D721Med (cell line): Measurements from ENCODE around the gene GNPAT.

Experiments
- DNase-seq: peaks from one replicate; pipeline ENCODE4 v3.0.0; 2011; ENCODE audit warnings: low spot score; ENCODE audit not compliant: insufficient read length
- FAIRE-seq: peaks from 2 replicates; lab custom pipeline; 2011; peaks lifted over from hg19 to GRCh38; lab: Jason Lieb, UNC
- TF ChIP-seq, protein P1 (sequence below): IDR thresholded peaks from 2 replicates; pipeline ENCODE4 v1.5.1; 2012; ENCODE audit warnings: mild to moderate bottlenecking, control low read depth; ENCODE audit not compliant: insufficient read depth; ENCODE audit errors: missing control alignments

GNPAT gene

DNA sequence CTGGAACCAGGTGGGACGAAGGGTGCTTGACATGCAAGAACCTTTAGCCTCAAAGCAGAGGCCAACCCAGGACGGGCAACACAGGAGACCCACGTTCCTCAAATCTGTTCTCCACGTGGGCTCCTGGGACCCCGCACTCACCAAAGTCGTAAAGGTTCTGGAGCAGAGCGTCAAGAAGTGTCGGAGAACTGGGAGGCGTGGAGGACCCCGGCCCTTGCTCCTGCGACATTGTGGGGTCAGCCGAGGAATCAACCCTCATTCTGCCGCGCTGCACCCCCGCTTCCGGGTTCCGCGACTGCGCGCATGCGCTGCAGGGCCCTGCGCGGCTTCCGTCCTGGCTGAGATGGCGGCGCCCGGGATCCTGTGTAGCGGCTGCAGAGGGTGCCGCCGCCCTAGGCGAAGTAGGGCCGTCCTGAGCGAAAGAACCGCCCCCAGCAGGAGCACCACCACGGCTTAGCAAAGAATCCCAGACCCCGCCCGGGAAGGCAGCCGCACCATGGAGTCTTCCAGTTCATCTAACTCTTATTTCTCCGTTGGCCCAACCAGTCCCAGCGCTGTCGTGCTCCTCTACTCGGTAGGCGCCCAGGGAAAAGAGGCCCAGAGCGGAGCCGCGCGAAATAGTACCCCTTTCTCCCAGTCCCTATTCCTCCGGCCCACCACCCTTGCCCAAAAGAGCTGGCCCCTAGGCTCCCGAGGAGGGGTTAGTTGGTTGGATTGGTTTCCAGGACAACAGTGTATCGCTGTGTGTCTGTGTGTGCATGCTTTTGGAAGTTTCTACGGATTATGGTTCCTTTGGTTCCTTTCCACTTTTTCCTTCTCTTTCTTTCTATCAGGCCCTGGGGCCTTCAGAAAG is at the start of gene GNPAT:
Gene GNPAT (plus strand): TSS at position 330 of the 853 bp plus-strand sequence. CDS start 167 bp downstream, at position 497.
- DNase-seq (peak; percentile 94), FAIRE-seq (no peak)
- TF ChIP-seq, protein P1, sequence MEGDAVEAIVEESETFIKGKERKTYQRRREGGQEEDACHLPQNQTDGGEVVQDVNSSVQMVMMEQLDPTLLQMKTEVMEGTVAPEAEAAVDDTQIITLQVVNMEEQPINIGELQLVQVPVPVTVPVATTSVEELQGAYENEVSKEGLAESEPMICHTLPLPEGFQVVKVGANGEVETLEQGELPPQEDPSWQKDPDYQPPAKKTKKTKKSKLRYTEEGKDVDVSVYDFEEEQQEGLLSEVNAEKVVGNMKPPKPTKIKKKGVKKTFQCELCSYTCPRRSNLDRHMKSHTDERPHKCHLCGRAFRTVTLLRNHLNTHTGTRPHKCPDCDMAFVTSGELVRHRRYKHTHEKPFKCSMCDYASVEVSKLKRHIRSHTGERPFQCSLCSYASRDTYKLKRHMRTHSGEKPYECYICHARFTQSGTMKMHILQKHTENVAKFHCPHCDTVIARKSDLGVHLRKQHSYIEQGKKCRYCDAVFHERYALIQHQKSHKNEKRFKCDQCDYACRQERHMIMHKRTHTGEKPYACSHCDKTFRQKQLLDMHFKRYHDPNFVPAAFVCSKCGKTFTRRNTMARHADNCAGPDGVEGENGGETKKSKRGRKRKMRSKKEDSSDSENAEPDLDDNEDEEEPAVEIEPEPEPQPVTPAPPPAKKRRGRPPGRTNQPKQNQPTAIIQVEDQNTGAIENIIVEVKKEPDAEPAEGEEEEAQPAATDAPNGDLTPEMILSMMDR = no peak

DNA sequence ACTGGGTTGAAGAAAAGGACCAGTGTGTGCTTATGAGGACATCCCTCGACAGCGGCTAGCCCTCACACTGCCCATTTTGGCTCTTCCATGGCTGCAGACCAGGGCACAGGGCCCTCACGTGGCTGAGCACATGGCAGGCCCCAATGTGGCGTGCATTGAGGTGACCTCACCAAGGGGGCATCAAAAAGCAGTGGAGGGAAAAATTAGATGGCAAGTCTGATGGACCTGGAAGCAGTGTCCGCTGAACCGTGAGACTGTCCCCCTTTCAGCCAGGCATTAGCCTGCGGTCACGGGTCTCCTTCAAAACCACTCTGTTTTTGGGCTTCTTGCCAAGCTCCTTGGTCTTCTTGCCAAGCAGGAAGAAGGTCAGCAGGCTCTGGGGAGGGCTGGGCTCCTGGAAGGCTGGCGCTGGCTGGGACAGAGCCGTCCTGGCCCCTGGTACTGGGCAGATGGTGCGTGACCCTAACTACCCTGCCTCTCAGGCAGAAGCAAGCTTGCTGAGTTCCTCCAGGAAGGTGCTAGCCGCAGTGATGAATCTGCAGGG is 48.3 kb upstream of the GNPAT start:
- DNase-seq (no peak), FAIRE-seq (no peak)
- TF ChIP-seq, protein P1 = no peak

DNA sequence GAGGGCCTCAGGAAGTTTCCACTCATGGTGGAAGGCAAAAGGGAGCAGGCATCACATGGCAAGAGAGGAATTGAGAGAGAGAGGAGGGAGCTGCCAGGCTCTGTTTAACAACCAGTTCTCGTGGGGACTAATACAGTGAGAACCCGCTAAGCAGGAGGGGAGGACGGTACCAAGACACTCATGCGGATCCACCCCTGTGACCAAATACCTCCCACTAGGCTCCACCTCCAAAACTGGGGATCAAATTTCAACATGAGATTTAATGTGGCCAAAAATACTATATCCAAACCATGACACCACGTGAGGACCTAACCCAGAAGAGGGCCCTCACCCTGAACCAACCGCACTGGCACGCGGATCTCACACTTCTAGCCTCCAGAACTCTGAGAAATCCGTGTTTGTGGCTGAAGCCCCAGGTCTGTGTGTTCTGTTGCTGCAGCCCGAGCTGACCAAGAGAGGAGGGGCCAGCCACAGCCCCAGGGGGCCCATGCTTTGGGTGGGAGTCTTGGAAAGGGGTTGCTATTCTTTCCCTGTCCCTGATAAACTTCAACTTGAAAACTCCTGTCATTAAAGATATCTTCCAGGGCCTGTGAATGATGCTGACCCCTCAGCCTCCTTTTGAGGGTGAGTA is 47.2 kb upstream of the GNPAT start:
- DNase-seq = no peak
- no peak for FAIRE-seq
- TF ChIP-seq, protein P1 = no peak

DNA sequence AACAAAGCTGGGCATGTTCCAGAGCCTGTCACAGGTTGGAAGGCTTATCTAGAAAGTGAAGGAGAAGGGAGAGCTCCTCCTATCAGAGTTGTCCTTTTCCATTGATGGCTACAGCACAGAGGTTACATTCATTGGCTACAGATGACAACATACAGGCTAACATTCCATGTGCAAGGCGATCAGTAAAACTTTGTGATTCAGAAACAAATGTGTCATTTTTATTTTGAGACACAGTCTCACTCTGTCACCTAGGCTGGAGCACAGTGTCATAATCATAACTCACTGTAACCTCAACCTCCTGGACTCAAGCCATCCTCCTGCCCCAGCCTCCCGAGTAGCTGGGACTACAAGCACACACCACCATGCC is 46.6 kb upstream of the GNPAT start:
- FAIRE-seq = no peak
- TF ChIP-seq, protein P1 = no peak
- no peak for DNase-seq

DNA sequence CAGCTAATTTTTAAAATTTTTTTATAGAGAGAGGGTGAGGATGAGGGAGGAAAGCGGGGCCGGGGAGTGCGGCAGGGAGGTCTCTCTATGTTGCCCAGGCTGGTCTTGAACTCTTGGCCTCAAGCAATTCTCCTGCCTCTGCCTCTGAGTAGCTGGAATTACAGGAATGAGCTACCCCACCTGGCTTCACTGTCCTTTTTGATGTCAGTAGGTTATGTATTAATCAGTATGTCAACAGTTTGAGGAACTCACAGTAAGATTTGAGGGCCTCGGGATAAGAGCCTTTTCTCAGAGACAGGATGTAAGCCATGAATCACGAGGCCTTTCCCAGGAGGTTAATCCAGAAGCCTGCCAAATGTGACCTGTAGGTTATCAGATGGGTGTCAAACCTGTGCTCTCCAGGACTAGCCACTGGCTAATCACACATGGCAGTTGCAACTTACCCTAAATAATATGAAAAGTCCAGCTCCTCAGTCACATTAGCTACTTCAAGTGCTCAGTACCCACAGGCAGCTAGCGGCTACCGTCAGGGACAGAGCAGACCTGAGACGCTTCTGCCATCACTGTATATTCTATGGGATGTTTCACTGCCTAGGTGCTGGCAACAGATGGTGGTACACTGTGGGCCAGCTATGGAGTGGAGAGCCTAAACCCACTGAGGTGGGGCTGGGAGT is 46.0 kb upstream of the GNPAT start:
- TF ChIP-seq, protein P1 = no peak
- DNase-seq (no peak), FAIRE-seq (no peak)

DNA sequence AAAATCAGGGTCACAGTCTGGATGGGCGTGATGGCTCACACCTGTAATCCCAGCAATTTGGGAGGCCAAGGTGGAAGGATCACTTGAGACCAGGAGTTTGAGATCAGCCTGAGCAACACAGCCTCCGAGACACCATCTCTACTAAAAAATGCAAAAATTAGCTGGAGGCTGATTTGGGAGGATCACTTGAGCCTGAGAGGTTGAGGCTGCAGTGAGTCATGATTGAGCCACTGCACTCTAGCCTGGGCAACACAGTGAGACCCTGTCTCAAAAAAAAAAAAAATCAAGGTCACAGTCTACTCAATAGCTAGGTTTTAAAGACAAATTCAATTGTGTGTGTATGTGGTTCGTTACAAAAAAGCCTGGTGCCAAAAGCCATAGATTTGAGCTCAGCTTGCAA is 44.7 kb upstream of the GNPAT start:
- no peak for DNase-seq
- TF ChIP-seq, protein P1 = no peak
- FAIRE-seq = no peak
